Upper lobe of right lung (tissue), 1 donor: ENCODE results near the gene SEPTIN8. TPM values are rescaled to one million over a fixed set of nuclear protein-coding genes. Genes with fewer than 3 reads are reported as not detected.

ENCODE experiments used
- ATAC-seq: fragments of 200-7000 bp; cut with Tn5 transposase; one replicate; pipeline ENCODE4 v1.9.1; 2020; ENCODE audit warnings: mild to moderate bottlenecking, moderate library complexity
- DNase-seq: peaks from one replicate; pipeline ENCODE4 v3.0.0-alpha.2; 2020
- H3K27ac ChIP-seq: fragments of 200-600 bp; one replicate; pipeline ENCODE4 v1.8.0; 2022
- H3K27me3 ChIP-seq: fragments of 200-600 bp; one replicate; pipeline ENCODE4 v1.8.0; 2022; ENCODE audit warnings: mild to moderate bottlenecking
- H3K36me3 ChIP-seq: fragments of 200-600 bp; one replicate; pipeline ENCODE4 v1.8.0; 2022
- H3K4me1 ChIP-seq: fragments of 200-600 bp; one replicate; pipeline ENCODE4 v1.8.0; 2022
- H3K4me3 ChIP-seq: fragments of 200-600 bp; one replicate; pipeline ENCODE4 v1.8.0; 2022; ENCODE audit warnings: mild to moderate bottlenecking
- H3K9me3 ChIP-seq: fragments of 200-600 bp; one replicate; pipeline ENCODE4 v1.8.0; 2022
- intact Hi-C: fragments of 100-400 bp; cut with DNase I; formaldehyde crosslinking; loops from one replicate; pipeline ENCODE4 v1.11.0; 2022
- total RNA-seq: library from RNA; stranded (reverse); fragmentation: NEBNext Ultra II Directional; extraction: Animal tissue kit (Norgen Biotek cat#: 25700); gene quantifications from one replicate; pipeline ENCODE4 v1.2.1, GENCODE V29; 2021
- TF ChIP-seq, protein P1 (sequence below): fragments of 200-600 bp; IDR thresholded peaks from one replicate; pipeline ENCODE4 v1.8.0; 2022; ENCODE audit warnings: antibody characterized with exemption
- donor health status: DM: no; HTN: yes; CAD: no; lungs with severe emphysema.

SEPTIN8 gene
- total RNA-seq, 1 donor from 2014 or later: 42.6 TPM

- no peaks in the 10 kb centered on the region for H3K9me3 ChIP-seq
- peak; percentile 4 for ATAC-seq
- intact Hi-C loops: no loop called here
- peaks cover 13% of the 10 kb centered on the region for H3K4me1 ChIP-seq
- H3K36me3 ChIP-seq: no peaks in the 10 kb centered on the region
- TF ChIP-seq, protein P1, sequence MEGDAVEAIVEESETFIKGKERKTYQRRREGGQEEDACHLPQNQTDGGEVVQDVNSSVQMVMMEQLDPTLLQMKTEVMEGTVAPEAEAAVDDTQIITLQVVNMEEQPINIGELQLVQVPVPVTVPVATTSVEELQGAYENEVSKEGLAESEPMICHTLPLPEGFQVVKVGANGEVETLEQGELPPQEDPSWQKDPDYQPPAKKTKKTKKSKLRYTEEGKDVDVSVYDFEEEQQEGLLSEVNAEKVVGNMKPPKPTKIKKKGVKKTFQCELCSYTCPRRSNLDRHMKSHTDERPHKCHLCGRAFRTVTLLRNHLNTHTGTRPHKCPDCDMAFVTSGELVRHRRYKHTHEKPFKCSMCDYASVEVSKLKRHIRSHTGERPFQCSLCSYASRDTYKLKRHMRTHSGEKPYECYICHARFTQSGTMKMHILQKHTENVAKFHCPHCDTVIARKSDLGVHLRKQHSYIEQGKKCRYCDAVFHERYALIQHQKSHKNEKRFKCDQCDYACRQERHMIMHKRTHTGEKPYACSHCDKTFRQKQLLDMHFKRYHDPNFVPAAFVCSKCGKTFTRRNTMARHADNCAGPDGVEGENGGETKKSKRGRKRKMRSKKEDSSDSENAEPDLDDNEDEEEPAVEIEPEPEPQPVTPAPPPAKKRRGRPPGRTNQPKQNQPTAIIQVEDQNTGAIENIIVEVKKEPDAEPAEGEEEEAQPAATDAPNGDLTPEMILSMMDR: no peak
- H3K27me3 ChIP-seq: peaks cover 32% of the 10 kb centered on the region
- peak overlapping the region; percentile 40 for H3K4me3 ChIP-seq
- DNase-seq: no peak
- no peak overlapping the region for H3K27ac ChIP-seq
These were observed 37.7 kb upstream of the SEPTIN8 start for GRCh38 chr5:132814503-132815294.

DNA sequence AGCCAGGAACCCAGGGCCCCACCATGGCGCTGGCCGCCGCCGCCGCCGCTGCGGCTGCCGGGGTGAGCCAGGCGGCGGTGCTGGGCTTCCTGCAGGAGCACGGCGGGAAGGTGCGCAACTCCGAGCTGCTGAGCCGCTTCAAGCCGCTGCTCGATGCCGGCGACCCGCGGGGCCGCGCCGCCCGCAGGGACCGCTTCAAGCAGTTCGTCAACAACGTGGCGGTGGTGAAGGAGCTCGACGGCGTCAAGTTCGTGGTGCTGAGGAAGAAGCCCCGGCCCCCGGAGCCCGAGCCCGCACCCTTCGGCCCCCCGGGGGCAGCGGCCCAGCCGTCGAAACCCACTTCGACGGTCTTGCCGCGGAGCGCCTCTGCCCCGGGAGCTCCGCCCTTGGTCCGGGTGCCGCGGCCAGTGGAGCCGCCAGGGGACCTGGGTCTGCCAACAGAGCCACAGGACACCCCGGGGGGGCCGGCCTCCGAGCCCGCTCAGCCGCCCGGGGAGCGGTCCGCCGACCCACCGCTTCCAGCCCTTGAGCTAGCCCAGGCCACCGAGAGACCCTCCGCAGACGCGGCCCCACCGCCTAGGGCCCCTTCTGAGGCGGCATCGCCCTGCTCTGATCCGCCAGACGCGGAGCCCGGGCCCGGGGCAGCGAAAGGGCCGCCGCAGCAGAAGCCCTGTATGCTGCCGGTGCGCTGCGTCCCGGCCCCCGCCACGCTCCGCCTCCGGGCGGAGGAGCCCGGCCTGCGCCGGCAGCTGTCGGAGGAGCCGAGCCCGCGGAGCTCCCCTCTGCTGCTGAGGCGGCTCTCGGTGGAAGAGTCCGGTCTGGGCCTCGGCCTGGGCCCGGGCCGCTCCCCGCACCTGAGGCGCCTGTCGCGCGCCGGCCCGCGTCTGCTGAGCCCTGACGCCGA, 36.8 kb upstream of the SEPTIN8 start:
- intact Hi-C loops: no loop called here
- Histone ChIP-seq H3K27ac (no peak overlapping the region), H3K9me3 (no peaks in the 10 kb centered on the region), H3K4me1 (peaks cover 13% of the 10 kb centered on the region), H3K36me3 (no peaks in the 10 kb centered on the region), H3K4me3 (peak overlapping the region; percentile 40), H3K27me3 (peaks cover 32% of the 10 kb centered on the region)
- DNase-seq (no peak), ATAC-seq (peak; percentile 77)
- TF ChIP-seq, protein P1: no peak

- TF ChIP-seq, protein P1: no peak
- no peaks in the 10 kb centered on the region for H3K9me3 ChIP-seq
- H3K4me1 ChIP-seq: peaks cover 13% of the 10 kb centered on the region
- peak; percentile 4 for ATAC-seq
- H3K4me3 ChIP-seq: peak within 1 kb of the TSS; percentile 40
- no peak within 1 kb of the TSS for H3K27ac ChIP-seq
- intact Hi-C loops: no loop called here
- H3K27me3 ChIP-seq: peaks cover 32% of the 10 kb centered on the region
- no peak for DNase-seq
- no peaks in the 10 kb centered on the region for H3K36me3 ChIP-seq
These were observed 36.0 kb upstream of the SEPTIN8 start, which contains the start of gene SOWAHA for GRCh38 chr5:132812781-132813598. SOWAHA (plus strand) TSS chr5:132813302; CDS start chr5:132813622, 320 bp downstream.

DNA sequence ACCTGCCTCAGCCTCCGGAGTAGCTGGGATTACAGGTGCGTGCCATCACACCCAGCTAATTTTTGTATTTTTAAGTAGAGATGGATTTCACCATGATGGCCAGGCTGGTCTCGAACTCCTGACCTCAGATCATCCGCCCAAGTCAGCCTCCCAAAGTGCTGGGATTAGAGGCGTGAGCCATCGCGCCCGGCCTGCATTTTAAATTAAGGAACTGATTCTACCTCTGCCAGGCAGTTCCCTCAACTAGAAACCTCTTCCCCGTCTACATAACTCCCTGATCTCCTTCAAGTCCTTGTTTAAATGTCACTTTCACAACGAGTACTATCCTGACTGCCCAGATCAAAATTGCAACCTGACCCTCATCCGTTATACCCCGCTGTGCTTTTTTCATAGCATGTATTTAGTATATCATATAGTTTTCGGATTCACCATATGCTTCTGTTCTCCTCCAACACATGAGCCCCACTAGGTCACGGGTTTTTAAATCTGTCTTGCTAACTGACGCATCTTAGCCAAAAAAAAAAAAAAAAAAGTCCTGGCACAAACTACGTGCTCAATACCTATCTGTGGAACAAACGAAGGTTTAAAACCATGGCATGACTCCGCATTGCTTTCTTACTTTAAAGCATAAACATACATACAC, 35.2 kb upstream of the SEPTIN8 start:
- Histone ChIP-seq H3K9me3 (no peaks in the 10 kb centered on the region), H3K4me1 (peaks cover 13% of the 10 kb centered on the region), H3K36me3 (no peaks in the 10 kb centered on the region), H3K27ac (no peak overlapping the region), H3K27me3 (peaks cover 38% of the 10 kb centered on the region), H3K4me3 (no peak overlapping the region)
- intact Hi-C loops: no loop called here
- TF ChIP-seq, protein P1: no peak
- DNase-seq: no peak
- ATAC-seq: no peak

- Histone ChIP-seq H3K4me3 (no peak overlapping the region), H3K9me3 (no peaks in the 10 kb centered on the region), H3K4me1 (peaks cover 13% of the 10 kb centered on the region), H3K27me3 (peaks cover 43% of the 10 kb centered on the region), H3K27ac (no peak overlapping the region), H3K36me3 (no peaks in the 10 kb centered on the region)
- TF ChIP-seq, protein P1: no peak
- no peak for ATAC-seq
- intact Hi-C loops: no loop called here
- DNase-seq: no peak
These were observed 33.6 kb upstream of the SEPTIN8 start for GRCh38 chr5:132810605-132811004.
